Gastrocnemius medialis (tissue), 4 donors: ENCODE data around the gene CEND1.

Experiments used
- POLR2A ChIP-seq, 2 donors: fragments of 450-650 bp; IDR thresholded peaks; one replicate each; pipeline ENCODE4 v1.6.1; 2017; ENCODE audit warnings: antibody characterized with exemption in 2 of 2, mild to moderate bottlenecking in 2 of 2, moderate library complexity in 2 of 2
- TF ChIP-seq, protein P1 (sequence below), 5 experiments: fragments of 450-650 bp in 3 of 5; fragments of 200-600 bp in 2 of 5; sonication (generic) in 2 of 5; IDR thresholded peaks in 4 of 5; conservative IDR thresholded peaks in 1 of 5; 1 replicate in 4 of 5; 2 replicates in 1 of 5; pipeline ENCODE4 v1.5.1; 2016 to 2019; ENCODE audit warnings: antibody characterized with exemption in 5 of 5, mild to moderate bottlenecking in 3 of 5, moderate library complexity in 3 of 5

DNA sequence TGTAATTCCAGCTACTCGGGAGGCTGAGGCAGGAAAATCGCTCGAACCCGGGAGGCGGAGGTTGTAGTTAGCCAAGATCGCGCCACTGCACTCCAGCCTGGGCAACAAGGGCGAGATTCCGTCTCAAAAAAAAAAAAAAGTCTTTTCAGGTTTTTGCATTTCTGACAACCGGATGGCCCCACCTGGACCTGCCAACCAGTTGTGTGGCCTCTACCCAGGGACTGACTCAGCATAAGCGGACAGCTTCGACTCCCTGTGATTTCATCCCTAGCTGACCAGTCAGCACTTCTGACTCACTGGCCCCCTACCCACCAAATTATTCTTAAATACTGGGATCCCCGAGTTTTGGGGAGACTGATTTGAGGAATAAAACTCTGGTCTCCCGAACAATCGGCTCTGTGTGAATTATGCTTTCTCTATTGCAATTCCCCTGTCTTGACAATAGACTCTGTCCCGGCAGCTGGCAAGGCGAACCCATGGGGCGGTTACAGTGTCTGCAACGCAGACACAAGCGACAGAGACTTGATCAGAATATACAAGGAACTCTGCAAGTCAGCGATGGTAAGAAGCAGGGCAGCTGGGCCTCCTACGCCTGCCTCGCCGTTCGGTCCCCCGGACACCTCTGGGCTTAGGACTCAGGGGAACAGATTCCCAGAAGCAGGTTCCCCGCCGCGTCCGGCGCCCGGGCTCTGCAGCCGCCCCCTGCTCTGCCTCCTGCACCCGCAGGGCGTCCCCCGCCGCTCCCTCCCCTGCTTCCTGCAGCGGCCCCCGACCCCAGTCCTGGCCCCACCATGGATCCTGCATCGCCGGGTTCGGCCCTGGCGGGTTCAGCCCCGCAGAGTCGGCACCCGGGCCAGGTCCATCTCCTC, 43.4 kb downstream of the CEND1 start:
- TF ChIP-seq, protein P1, sequence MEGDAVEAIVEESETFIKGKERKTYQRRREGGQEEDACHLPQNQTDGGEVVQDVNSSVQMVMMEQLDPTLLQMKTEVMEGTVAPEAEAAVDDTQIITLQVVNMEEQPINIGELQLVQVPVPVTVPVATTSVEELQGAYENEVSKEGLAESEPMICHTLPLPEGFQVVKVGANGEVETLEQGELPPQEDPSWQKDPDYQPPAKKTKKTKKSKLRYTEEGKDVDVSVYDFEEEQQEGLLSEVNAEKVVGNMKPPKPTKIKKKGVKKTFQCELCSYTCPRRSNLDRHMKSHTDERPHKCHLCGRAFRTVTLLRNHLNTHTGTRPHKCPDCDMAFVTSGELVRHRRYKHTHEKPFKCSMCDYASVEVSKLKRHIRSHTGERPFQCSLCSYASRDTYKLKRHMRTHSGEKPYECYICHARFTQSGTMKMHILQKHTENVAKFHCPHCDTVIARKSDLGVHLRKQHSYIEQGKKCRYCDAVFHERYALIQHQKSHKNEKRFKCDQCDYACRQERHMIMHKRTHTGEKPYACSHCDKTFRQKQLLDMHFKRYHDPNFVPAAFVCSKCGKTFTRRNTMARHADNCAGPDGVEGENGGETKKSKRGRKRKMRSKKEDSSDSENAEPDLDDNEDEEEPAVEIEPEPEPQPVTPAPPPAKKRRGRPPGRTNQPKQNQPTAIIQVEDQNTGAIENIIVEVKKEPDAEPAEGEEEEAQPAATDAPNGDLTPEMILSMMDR (IDR thresholded peaks at IDR 0.05 in 4 of 5, conservative IDR thresholded peaks at IDR 0.05 in 1 of 5): no peak
- no peak for TF ChIP-seq POLR2A (IDR thresholded peaks at IDR 0.05)
